Measurements from ENCODE around the gene DDX47. TPM values are rescaled to one million over a fixed set of nuclear protein-coding genes. Genes with fewer than 3 reads are reported as not detected.

DDX47 gene
- total and polyA plus RNA-seq, 10 of the 15 experiments (the other 5 are each of a cell fraction or from before 2014, with no cell fraction given) = 84.8 to 266 (median 120) TPM

- Histone ChIP-seq H4K20me1 (ENCODE audit: control insufficient read depth, insufficient read depth) (no peaks in the 10 kb centered on the region), H3K4me3 (no peak overlapping the region), H3K27ac (ENCODE audit: control insufficient read depth, insufficient read depth) (no peak overlapping the region), H3K27me3 (replicated peaks in 1 of 2; ENCODE audit: control insufficient read depth in 2 of 2, insufficient read depth in 2 of 2, low read length in 1 of 2) (no peaks in the 10 kb centered on the region), H3K4me2 (ENCODE audit: control insufficient read depth, insufficient read depth) (no peak overlapping the region), H3K9me3 (replicated peaks; ENCODE audit: control insufficient read depth, insufficient read depth, low read length) (no peaks in the 10 kb centered on the region), H3K9ac (ENCODE audit: control insufficient read depth, insufficient read depth, low read length) (no peak overlapping the region), H3K4me1 (ENCODE audit: control insufficient read depth, insufficient read depth, low read length) (no peaks in the 10 kb centered on the region), H2AFZ (ENCODE audit: control insufficient read depth, low read depth, low read length) (no peak overlapping the region), H3K79me2 (ENCODE audit: control insufficient read depth, insufficient read depth, low read length) (no peaks in the 10 kb centered on the region), H3K36me3 (ENCODE audit: control insufficient read depth in 2 of 2, insufficient read depth in 2 of 2, low read length in 1 of 2) (no peaks in the 10 kb centered on the region)
- ChIA-PET RAD21 (ENCODE audit: unreplicated experiment) (interaction anchor here (1.2 kb wide), 1 partner anchor 12 kb away, joined by 3 read pairs; no protein-coding TSS in a partner anchor), POLR2A (interaction anchor here (0.9 kb wide), 1 partner anchor 422 kb away, joined by 3 read pairs; no protein-coding TSS in a partner anchor), CTCF (interaction anchor here (0.6 to 3.2 kb wide), 2 partner anchors 9 to 57 kb away, joined by 3 to 15 read pairs; no protein-coding TSS in a partner anchor), SMC1A (ENCODE audit: uncharacterized antibody, unreplicated experiment) (interaction anchor here (0.7 to 3.2 kb wide), 2 partner anchors 17 to 20 kb away, joined by 4 to 7 read pairs; no protein-coding TSS in a partner anchor)
- no peak for ATAC-seq
- FAIRE-seq = no peak
- no peak for DNase-seq (ENCODE audit: low read depth, low spot score)
- intact Hi-C loops (cut with micrococcal nuclease; ENCODE audit: unreplicated experiment) (no loop called here), in situ Hi-C loops (cut with MboI) (no loop called here)
- BruUV-seq (replicated peaks) = no TSS peak
- WGBS (ENCODE audit: insufficient coverage, insufficient replicate concordance, low lambda C conversion rate, missing lambda C conversion rate) = 58% methylated on average over 9 of the region's 9 CpGs
- TF ChIP-seq IKZF1 (conservative IDR thresholded peaks at IDR 0.05) (no peak), GABPA (IDR thresholded peaks at IDR 0.05; ENCODE audit: low read depth) (no peak), RELA (IDR thresholded peaks at IDR 0.05; ENCODE audit: borderline replicate concordance, partially characterized antibody) (no peak), HCFC1 (IDR thresholded peaks at IDR 0.05; ENCODE audit: low read length) (no peak), SMAD1 (IDR thresholded peaks at IDR 0.05; ENCODE audit: low read depth, partially characterized antibody) (no peak), SP1 (IDR thresholded peaks at IDR 0.05; ENCODE audit: low read depth, low read length) (no peak), NRF1 (conservative IDR thresholded peaks at IDR 0.05; ENCODE audit: low read depth, low read length) (no peak), FOS (IDR thresholded peaks at IDR 0.05; ENCODE audit: borderline replicate concordance, extremely low read depth, insufficient read length) (no peak), EZH2 (IDR thresholded peaks at IDR 0.05; ENCODE audit: borderline replicate concordance, control insufficient read depth, low read depth, low read length) (no peak), CHD4 (IDR thresholded peaks at IDR 0.05) (no peak), FOXK2 (IDR thresholded peaks at IDR 0.05) (no peak), DPF2 (IDR thresholded peaks at IDR 0.05) (no peak), POU2F2 (IDR thresholded peaks at IDR 0.05; ENCODE audit: borderline replicate concordance, low read depth, low read length) (no peak), IKZF2 (IDR thresholded peaks at IDR 0.05) (no peak), HDAC2 (IDR thresholded peaks at IDR 0.05) (no peak), ZSCAN29 (IDR thresholded peaks at IDR 0.05) (no peak), FOXM1 (IDR thresholded peaks at IDR 0.05; ENCODE audit: low read depth, low read length) (no peak), WRNIP1 (IDR thresholded peaks at IDR 0.05; ENCODE audit: borderline replicate concordance, low read depth, low read length) (no peak), BMI1 (IDR thresholded peaks at IDR 0.05; ENCODE audit: borderline replicate concordance) (no peak)
- TF ChIP-seq, protein P1, sequence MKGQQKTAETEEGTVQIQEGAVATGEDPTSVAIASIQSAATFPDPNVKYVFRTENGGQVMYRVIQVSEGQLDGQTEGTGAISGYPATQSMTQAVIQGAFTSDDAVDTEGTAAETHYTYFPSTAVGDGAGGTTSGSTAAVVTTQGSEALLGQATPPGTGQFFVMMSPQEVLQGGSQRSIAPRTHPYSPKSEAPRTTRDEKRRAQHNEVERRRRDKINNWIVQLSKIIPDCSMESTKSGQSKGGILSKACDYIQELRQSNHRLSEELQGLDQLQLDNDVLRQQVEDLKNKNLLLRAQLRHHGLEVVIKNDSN (IDR thresholded peaks at IDR 0.05; ENCODE audit: borderline replicate concordance, extremely low read length, insufficient read depth, low read depth, low read length) = no peak
Observed at GRCh38 chr12:12796928-12797793, 16.0 kb upstream of the DDX47 start.

All from GM12878 (cell line).